GM20000 (cell line): ENCODE data around the gene STON2.

Experiments
- DNase-seq: peaks from one replicate; pipeline ENCODE4 v3.0.0; 2012; ENCODE audit warnings: low spot score
- TF ChIP-seq, protein P1 (sequence below): IDR thresholded peaks from 2 replicates; pipeline ENCODE4 v1.5.1; 2012; ENCODE audit warnings: mild to moderate bottlenecking, control low read depth; ENCODE audit errors: extremely low read depth, missing control alignments

Gene STON2

DNA sequence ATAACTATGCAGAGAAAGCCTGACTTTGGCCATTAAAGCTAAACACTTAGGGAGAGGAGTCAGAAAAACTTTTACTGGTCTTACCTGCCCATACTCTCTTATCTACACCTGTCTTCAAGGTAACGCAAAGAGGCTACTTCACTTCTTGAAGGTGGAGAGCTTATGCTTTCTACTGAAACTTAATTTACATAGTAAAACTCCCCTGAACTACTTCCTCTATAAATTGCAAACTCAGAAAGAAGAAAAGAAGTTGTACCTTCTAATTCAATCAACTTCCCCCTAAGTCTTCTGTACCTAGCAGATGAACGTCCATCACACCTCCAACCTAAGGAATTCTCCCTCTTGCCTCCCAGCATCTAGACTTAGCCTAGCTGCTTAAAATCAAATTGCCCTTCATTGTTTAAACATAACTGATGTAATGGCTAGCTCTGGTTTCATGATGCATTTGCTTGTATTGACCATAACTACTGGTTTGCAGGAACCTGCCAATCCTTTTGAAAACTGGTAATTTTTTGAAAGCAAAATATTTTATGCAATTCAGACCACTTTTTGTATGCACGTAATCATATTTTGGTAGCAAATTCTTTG lies 87.7 kb downstream of the STON2 start:
- TF ChIP-seq, protein P1, sequence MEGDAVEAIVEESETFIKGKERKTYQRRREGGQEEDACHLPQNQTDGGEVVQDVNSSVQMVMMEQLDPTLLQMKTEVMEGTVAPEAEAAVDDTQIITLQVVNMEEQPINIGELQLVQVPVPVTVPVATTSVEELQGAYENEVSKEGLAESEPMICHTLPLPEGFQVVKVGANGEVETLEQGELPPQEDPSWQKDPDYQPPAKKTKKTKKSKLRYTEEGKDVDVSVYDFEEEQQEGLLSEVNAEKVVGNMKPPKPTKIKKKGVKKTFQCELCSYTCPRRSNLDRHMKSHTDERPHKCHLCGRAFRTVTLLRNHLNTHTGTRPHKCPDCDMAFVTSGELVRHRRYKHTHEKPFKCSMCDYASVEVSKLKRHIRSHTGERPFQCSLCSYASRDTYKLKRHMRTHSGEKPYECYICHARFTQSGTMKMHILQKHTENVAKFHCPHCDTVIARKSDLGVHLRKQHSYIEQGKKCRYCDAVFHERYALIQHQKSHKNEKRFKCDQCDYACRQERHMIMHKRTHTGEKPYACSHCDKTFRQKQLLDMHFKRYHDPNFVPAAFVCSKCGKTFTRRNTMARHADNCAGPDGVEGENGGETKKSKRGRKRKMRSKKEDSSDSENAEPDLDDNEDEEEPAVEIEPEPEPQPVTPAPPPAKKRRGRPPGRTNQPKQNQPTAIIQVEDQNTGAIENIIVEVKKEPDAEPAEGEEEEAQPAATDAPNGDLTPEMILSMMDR: no peak
- DNase-seq: no peak

DNA sequence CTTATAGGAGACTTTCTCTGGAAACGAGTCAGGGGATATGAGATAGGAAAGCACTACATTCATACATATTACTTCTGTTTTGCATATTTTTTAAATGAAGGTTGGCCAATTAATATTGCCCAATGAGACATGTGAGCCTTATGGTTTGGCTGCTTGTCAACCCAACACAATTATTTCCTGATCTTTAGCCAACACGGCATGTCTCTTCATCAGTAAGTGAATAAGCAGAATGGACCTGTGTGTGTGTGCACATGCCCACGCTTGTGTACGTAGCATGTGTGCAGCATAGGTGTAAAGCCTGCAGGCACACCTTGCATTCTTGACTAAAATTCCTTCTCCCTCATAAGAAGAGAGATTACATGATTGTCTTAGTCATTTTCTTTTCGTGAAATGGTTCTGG lies 88.3 kb downstream of the STON2 start:
- TF ChIP-seq, protein P1: no peak
- no peak for DNase-seq

DNA sequence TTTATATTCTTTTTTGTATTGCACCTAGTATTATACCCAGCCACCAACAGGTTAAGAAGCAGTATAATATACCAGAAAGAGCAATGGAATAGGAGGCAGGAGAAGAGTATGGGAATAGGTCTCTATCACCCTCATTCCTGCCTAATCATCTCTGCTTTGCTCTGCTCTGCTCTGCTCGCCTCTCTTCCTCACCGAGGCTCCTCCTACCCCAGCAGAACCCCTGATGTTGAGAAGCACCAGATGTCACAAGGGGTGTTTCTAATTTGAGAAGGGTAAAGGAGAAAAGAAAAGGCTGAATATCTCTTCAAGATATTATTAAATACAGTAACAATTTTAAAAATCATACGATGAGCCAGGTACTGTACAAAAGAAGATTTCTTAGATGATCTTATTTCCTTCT lies 89.0 kb downstream of the STON2 start:
- TF ChIP-seq, protein P1: no peak
- DNase-seq: no peak

DNA sequence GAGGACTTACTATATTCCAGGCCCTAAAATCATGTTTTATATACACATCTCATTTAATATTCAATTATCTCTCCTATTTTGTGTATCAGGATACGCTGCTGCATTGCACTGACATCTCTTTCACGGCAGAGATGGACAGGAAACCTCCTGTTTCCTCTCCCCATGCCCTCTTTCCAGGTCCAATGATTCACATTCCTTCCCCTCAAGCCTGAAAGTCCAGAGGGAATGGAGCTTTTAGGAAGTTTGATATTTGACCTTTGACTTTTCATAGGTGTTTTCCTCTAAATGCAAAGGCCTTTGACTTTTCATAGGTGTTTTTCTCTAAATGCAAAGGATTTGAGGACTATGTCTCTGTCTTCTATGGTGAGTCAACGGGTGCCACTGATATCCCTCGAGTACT lies 89.5 kb downstream of the STON2 start:
- DNase-seq: no peak
- TF ChIP-seq, protein P1: no peak

DNA sequence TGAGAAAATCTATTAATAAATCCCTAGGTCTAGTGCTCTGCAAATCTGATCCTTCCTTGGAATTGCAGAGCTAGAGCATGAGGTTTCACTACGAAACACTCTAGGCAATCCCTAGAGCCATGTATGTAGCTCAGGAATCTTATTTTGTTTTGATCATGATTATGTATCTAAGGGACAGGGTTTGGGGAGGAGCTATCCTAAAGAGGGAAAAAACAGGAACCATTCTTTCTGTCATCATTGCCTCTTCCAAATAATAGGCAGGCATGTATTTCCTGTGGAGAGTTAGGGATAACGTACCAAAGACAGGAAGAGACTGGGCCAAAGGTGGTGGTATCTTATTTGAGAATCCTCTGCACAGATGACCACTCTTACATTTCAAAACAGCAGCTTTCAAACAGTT lies 90.6 kb downstream of the STON2 start:
- TF ChIP-seq, protein P1: no peak
- no peak for DNase-seq

DNA sequence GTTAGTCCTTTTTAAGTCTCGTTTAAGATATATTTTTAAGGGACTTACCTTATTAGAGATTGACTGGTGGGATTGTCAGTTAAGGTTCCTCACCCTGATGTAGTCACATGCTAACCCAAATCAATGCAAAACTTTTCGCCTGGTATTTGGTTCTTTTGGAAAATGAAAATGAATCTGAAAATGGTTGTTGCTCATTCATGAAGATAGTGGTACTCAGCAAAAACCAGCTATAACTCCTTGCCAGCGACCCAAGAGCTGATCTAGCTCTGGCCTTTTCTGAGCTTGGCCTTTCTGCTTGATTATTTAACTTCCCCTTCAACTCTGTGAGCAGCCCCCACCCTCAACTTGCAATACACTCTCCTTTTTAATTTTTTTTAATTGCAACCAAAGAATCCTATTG lies 94.4 kb downstream of the STON2 start:
- TF ChIP-seq, protein P1: no peak
- no peak for DNase-seq

DNA sequence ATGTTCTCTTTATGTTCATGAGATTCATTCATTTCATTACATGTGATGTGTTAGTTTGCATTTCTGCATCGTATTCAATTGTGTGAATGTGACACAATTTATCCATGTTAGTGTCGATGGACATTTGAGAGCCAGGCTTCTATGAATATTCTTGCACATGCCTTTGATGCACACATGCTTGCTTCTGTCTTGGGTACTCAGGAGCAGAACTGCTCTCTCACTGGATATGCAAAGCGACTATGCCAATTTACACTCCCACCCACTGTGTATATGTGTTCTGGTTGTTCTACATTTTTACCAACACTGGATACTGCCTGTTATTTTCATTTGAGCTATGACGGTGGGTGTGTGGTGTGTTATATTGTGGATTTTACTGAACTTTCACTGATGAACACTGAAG lies 95.1 kb downstream of the STON2 start:
- TF ChIP-seq, protein P1: no peak
- no peak for DNase-seq
